Activated CD4-positive, CD25-positive, alpha-beta regulatory T cell treated with anti-CD3 and anti-CD28 coated beads, Interleukin-2, amount 50 U/mL, for 72 hours (primary cell): ENCODE results near the gene HLA-DPB1.
A peak's percentile ranks its signal among the peaks of the same experiment; 100 is the strongest.
"Not testable (repeated sequence)": the region's sequence is repeated elsewhere in the genome, so short reads cannot be mapped to it uniquely, and the experiment has no call there.

Experiments used
- DNase-seq: peaks from one replicate; pipeline ENCODE4 v3.0.0; 2021

Gene HLA-DPB1

DNA sequence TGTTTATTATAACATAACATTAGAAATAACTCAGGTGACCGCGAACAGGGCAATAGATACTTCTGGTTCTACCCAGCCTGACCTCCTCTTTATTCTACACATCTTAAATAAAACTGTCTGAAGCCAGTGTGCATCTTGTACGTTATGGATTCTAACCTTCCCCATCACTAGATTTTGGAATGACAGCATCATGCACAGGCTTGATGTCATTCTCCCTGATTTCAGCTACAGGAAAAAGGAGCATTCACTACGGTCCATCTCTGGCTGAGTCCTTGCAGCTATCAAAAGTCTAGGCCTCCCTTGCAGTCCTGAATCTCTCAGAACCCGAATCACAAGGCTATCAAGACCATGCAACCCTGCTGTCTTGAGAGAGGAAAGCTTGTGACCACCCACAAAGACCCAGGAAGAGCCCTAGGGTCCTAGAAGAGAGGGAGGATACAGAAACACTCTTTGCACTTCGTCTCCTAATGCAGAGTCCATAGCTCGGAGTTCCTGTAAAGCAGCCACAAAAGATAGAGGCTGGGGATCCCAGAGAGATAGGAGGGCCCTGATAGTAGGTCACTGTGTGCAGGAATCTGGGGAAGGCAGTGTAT, 3.2 kb upstream of the HLA-DPB1 start:
- no peak for DNase-seq

DNA sequence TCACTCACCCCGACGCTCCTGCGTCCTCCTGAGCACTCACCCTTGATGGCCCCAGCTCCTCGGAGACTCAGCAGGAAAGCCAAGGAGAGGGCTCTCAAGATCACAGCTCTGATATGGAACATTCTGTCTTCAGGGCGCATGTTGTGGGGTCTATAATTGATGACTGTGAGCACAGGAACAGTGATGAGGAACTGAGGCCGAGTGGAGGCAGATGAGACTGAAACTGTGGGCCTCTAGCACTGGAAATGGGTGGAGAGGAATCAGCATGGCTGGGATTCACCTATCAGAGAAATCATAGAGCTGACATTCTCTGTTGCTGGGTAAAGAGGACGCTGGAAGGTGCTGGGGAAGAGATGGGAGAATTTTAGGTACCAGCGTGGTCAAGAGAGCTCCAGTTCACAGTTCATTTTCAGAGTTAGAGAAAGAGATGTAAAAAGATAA, 2.3 kb upstream of the HLA-DPB1 start, which contains the start of gene HLA-DPA1:
TSS of gene HLA-DPA1 (minus strand) at position 219 of the 441 bp plus-strand sequence.
- no peak for DNase-seq

DNA sequence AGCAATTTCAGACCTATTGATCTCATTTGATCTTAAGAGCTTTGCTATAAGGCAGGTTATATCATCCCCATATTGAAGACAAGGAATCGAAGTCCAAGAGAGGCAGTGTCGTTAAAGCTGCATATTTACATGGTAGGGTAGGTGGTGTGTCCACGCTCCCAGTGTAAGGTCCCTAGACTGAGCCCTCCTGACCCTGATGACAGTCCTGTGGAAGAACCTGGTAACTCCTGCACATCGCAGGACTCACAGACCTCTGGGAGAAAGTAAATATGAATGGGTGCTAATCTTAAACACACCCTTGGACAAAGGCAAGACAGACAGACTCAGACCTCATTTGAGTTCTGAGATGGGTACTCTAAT, 602 bp upstream of the HLA-DPB1 start:
- no peak for DNase-seq

DNA sequence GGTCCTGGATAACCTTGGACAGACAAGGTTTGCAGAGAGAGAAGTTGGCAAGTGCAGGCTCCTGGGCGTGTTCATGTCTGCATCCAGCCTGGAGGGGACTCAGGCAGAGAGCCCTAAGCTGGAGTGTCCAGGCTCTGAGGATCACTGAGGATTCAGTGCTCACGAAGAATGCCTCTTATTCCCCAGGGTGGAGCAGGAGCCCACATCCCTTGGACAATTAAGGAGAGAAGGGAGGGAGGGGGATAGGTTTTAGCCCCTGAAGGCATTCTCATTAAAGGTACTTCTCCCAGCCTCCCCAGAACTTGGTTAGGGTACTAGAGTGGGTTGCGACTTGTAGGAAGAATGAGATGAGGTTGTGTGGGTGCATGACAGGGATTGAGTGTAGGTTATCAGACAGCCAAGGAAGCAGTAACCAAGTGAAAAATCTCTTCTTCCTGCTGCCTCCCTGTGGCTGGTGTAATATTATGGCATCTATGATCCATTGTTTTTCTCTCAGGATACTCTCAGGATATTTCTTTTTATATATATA, 680 bp downstream of the HLA-DPB1 start:
- DNase-seq, result no peak

DNA sequence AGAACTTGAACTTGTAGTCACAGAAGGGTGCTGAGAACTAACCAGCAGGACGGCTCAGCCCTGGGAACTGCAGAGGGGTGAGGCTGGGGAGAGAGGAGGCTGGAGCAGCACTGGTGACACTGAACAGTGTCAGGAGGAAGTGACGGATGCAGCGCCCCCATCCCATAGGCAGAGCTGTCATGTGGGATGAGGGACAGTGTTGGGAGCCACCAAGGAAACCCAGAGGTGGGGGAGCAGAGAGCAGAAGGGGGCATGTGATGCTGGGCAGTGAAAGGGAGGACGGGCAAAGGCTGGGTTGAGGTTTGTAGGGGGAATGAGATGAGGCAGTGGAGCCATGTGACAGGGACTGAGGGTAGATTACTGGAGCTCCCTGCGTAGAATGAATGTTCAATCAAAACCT, 2.1 kb downstream of the HLA-DPB1 start:
- DNase-seq, result no peak

DNA sequence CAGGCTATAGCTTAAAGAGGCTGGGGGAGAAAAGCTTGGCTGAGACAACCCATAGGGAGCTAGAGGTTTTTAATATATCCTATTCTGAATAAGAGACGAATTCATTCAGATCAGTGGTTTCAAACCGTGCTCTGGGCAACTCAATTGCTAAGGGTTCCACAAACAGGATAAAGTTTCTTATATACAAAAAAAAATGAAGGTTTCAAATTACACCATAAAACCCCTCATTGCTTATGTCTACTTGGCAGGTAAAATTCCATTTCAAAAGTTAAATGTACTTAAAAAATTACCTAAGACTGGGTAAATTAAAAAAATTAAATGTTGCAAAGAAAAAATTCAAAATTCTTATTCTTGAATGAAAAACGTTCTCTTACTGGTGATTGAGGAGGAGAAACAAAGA, 2.7 kb downstream of the HLA-DPB1 start:
- DNase-seq, result no peak

DNA sequence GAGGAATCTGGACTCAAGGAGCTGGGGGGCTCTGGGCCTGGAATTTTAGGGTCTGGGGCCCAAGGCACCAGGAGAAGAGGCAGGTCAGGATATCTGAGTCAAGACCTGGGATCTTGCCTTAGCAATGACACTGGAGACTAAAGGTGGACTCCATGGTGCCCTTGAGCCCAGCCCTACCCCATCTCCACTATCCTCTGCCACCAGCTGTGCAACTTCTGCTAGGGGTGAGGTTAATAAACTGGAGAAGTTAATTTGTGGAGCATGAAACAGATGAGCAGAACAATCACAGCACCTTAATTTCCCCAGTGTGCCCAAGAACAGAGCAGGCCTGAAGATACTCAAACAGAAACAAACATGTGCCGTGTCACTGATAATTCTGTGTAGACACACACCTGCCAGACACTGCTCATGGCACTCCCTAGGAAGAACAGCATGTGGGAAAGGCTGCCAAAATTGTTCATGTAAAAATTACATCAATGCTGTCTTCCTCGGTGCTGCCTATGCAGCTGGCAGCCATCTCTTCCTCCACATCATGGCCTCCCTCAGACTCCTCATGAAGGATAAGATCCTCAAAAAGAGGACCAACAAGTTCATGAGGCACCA, 3.2 kb downstream of the HLA-DPB1 start:
- DNase-seq, result no peak

DNA sequence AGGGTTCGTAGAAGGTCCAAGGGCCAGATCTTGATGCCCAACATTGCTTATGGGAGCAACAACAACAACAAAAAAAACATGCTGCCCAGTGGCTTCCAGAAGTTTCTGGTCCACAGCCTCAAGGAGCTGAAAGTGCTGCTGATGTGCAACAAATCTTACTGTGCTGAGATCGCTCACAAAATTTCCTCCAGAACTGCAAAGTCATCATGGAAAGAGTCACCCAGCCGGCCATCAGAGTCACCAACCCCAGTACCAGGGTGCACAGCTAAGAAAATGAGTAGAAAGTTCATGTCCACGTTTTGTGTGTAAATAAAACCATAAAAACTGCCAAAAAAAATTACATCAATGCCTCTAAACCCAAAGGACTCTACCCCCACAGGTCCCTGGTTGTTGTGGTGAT, 3.8 kb downstream of the HLA-DPB1 start:
- no peak for DNase-seq

DNA sequence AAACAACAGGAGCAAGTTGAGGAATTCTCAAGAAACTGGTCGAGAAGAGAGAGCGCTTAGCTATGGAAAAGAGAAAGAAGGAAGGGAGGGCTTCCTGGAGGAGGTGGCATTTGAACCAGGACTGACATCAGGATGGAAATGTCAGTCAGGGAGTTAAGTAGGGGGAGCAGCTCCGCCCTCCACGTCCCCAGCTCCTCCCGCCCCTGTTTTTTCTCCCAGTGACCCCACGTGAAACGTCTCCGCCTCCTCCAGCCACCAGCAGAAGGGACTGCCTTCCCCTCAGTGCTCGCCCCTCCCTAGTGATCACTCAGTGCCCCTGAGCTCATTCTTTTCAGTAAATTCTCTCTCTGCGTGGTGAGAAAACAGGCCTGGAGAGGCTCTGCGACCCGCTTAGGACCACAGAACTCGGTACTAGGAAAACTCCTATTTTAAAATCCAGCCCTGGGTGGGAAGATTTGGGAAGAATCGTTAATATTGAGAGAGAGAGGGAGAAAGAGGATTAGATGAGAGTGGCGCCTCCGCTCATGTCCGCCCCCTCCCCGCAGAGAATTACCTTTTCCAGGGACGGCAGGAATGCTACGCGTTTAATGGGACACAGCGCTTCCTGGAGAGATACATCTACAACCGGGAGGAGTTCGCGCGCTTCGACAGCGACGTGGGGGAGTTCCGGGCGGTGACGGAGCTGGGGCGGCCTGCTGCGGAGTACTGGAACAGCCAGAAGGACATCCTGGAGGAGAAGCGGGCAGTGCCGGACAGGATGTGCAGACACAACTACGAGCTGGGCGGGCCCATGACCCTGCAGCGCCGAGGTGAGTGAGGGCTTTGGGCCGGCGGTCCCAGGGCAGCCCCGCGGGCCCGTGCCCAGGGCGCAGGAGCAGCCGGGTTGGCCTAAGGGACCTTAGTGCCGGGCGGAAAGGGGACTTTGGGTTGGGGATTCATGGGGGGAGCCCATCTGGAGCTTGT, 4.6 kb downstream of the HLA-DPB1 start:
- no peak for DNase-seq

DNA sequence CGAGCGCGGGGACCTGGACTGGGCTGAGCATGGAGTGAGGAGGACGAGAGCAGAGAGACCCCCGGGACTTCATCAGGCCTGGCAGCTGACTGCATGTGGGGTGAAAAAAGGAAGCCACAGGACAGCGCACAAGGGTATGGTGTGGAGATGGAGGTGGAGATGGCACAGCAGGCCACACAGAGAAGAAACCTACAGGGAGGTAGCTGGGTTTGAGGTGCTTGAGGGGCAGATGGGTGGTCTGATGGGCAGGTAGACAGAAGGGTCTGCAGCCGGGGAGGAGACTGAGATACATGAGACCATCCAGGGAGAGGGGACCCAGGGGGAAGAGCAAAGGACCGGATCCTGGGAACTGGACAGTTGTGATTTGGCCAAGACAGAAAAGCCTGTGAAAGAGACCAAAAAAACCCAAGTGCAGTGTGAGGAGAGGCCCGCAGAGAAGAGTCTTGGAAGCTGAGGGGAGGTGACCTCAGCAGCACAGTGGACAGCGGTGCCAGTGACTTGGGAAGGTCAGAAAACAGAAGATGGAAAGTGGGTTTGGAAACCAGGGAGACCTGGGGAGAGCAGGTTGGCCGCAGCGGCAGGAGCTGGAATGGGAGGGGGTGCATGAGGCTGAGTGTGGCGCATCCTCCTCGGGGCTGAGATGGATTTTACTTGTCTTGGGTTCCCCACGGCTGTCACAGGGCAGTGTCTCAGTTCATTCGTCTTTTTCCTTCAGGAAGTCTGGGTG, 5.5 kb downstream of the HLA-DPB1 start:
- DNase-seq, result no peak

DNA sequence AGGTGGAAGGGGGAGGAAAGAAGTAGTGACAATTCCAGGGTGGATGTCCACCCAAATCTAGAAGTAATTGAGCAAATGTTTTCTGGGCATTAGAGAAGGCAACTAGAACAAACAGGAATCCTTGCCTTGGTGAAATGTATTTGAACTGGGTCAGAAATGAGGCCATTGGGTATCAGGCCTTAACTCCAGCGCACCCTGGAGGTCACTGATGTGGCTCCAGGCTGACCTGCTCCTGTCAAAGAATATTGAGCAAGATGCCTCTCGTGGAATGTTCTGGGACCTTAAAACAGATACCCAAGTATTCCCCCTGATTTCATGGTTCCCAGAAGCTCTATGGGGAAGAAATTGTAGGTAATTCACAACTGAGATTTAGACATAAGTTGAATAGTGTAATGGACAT, 6.9 kb downstream of the HLA-DPB1 start:
- no peak for DNase-seq

DNA sequence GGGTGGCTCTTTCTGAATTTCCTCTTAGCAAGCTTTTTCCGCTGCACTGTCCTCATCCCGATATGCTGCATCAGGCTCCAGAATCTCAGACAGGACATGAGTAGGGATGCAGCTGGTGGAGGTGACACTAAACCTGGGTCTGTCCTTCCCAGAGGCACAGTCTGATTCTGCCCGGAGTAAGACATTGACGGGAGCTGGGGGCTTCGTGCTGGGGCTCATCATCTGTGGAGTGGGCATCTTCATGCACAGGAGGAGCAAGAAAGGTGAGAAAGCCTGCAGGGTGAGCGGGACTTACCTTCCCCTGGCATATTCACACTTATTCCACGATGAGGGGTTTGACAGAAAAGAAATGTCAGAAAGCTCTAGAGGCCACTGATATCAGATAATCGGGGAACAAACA, 9.8 kb downstream of the HLA-DPB1 start:
- DNase-seq, result no peak

DNA sequence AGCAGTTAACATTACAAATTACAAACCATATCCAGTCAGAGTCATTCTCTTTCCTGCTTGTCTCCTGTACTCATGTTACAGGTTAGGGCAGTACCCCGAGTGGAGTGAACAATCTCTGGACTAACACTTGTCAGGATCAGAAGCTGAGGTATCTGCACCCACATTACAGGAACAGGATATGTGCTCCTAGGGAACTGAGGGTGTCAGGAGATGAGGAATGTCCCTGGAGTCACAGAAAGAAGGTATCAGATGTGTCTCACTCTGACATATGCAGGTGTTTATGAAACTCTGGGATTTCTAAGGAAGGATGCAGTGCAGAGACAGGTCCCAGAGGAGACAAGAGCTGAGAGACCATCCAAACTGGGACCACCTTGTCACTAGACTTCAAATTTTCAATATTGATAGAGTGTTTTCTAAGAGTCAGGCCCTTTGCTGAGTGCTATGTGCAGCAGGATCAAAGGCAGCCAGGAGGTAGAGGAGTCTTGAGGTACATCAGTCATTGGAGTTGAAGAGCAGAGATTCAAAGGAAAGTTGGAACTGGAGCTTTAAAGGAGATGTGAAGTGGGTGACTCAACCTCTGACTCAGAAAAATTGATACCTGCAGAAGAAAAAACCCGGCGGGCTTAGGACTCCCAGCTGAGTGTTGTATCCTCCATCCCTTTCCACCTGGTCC, 12.6 kb downstream of the HLA-DPB1 start:
- DNase-seq, result no peak

DNA sequence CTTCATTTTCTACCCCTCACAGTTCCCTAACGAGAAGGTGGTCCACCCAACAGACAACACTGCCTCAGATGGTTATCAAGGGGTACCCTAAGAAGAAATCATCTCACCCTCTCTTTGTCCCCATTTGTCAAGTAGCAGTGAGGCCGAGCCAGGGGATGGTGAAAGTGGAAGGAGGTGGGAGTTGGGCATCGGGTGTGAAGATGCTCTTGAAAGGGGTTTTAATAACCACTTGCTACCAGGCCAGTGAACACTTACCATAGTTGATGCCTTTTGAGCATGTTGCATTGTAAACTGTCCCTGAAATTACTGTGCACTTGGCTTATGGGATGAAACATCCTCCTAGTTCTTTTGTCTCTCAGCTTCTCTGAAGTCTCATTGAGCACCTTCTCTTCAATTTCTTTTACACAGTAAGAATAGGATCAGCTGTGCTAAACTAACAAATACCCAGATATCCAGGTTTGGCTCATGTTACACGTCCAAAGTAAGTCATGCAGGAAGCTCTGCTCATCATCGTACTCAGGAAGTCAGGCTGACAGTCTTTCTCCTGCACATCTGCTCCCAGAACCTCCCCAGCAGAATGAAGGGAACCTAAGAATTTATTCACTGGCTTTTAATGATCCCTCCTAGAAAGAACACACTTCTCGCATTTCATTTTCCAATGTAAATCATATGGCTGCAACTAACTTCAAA, 13.3 kb downstream of the HLA-DPB1 start:
- DNase-seq, result no peak

DNA sequence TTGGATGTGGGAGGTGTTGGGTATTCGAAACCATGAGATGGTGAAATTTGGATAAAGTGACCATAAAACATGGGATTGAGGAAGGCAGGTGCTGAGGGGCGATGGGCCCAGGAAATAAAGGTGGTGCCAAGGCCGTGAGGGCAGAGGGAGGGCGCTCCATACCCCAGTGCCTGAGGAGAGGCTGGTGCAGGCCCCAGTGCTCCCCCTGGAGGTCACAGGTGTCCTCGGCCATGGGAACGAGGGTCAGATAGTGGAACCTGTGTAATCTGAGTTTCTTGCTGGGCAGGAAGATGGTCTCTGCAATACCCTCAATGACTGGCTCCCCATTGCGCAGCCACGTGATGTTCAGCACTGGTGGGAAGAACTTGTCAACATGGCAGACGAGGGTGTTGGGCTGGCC, 16.2 kb downstream of the HLA-DPB1 start:
- peak; percentile 66 for DNase-seq

DNA sequence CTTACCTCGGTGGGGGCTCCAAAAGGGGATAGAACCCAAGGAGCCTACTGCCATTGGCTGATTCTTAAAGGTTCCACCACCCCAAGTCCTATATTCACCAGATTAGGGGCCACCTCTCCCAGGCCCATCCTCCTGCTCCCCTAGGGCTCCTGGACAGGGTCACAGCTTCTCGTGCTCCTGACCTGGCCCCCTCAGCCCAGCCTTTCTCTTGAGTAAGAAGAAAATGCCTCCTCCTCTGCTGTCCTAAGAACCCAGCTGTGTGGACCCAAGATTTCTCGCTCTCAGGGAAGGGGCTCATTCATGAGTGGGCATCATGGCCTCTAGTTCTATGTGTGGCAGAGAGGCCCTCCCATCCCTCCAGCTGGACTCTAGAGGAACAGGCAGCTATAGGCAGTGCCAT, 16.6 kb downstream of the HLA-DPB1 start:
- no peak for DNase-seq

DNA sequence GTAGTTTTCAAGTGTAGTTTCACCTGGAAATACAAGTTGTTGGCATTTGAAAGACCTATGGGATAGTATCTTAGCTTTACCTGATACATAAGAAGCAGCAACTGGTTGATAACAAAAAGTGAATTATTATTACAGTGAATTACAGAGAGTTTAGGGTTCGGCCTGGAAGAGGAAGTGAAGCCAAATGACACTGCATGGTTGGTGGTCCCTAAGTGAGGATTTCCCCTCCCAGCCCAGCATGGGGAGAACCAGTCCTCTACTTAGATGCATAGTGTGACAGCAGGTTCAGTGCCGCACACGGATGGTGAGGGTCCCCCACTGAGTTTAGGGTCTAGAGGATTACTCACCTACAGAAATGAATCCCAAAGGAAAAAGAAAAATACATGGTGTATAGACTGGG, 18.1 kb downstream of the HLA-DPB1 start:
- no peak for DNase-seq

DNA sequence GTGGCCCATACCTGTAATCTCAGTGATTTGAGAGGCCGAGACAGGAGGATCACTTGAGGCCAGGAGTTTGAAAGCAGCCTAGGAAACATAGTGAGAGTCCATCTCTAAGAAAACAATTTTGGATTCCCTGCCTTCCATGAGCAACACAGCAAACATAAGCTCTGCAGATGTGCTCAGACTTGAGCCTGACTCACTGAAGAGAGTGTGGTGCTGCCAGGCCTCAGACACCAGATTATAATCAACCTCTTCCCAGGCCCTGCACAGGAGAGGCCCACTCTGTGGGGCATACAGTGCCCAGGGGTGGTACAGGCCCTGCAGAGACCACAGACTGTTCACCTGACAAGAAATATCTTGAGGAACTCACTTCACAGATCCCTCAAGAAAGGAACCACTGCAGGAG, 19.9 kb downstream of the HLA-DPB1 start:
- no peak for DNase-seq

DNA sequence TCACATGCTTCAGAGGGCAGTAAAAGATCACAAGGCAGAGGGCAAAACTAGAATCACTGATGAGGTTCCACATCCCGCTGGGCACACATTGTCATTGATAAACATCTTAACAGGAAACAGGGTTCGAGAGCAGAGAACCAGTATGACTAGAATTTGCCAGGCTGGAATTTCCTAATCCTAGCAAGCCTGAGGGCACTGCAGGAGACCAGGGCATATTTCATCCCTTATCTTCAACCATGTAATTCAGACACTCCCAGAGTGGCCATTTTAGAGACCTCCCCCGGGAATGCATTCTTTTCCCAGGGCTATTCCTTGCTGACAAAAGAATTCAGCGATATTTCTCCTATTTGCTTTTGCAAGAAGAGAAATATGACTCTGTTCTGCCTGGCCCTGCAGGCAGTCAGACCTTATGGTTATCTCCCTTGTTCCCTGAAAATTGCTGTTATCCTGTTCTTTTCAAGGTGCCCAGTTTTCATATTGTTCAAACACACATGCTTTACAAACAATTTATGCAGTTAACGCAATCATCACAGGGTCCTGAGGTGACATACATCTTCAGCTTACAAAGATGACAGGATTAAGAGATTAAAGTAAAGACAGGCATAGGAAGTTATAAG, 25.4 kb downstream of the HLA-DPB1 start:
- not testable (repeated sequence) for DNase-seq

DNA sequence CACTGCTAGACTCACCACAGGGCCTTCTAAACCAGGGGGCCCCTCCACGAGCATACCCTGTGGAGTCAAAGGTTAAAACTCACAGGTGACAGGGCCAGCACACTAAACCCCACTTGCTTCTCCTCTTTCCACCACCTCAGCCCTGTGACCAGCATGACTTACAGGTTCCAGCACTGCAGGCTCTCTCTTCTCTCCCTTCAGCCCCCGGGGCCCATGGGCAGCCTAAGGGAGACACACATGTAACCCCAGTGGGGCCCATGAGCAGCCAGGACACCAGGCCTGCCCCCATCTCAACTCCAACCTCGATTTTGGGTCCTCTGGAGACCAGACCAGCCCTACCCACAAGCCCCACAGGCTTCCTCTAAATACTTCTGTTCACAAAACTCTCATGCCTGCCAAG, 28.0 kb downstream of the HLA-DPB1 start:
- no peak for DNase-seq

DNA sequence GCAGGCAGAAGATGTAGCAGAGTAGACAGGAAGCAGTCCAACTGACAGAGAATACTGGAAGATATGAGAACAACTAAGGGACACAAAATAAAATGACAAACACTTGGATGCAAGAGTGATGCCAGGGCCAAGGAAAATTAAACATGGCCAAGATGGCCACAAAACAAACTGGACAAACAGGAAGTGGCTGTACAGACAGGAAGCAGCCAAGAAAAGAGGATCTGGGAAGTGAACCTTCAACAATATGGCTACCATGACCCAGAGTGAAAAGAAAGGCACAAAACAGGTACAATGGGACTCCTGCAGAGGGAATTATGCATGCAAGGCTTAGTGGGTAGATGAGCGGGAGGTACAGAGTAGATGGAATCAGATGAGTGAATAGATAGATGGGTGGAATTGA, 29.1 kb downstream of the HLA-DPB1 start:
- DNase-seq, result no peak
